GM21723 (cell line): Measurements from ENCODE around the gene ZFP91.
"Not testable (repeated sequence)": the region's sequence is repeated elsewhere in the genome, so short reads cannot be mapped to it uniquely, and the experiment has no call there.

Source experiments
- ATAC-seq: cut with Tn5 transposase; IDR thresholded peaks from one replicate; pipeline ENCODE4 v1.9.1; 2021; ENCODE audit warnings: mild to moderate bottlenecking, moderate library complexity; ENCODE audit not compliant: unreplicated experiment

ZFP91 gene

GRCh38 chr11:58578635-58579191, at the start of gene ZFP91:
TSS of gene ZFP91 (plus strand) at chr11:58579063. CDS start at chr11:58579282, 219 bp downstream.
- ATAC-seq, result peak; percentile 29

GRCh38 chr11:58530236-58530635, 48.6 kb upstream of the ZFP91 start:
- no peak for ATAC-seq

GRCh38 chr11:58531865-58532341, 47.0 kb upstream of the ZFP91 start:
- ATAC-seq, result no peak

GRCh38 chr11:58546841-58547240, 32.0 kb upstream of the ZFP91 start:
- no peak for ATAC-seq

GRCh38 chr11:58549644-58550043, 29.2 kb upstream of the ZFP91 start:
- ATAC-seq, result no peak

- no peak for ATAC-seq
These were observed 18.0 kb upstream of the ZFP91 start for GRCh38 chr11:58560842-58561241.

GRCh38 chr11:58561394-58562098, 17.3 kb upstream of the ZFP91 start:
- ATAC-seq, result no peak

GRCh38 chr11:58562375-58562800, 16.5 kb upstream of the ZFP91 start:
- ATAC-seq, result peak; percentile 76

GRCh38 chr11:58564231-58564630, 14.6 kb upstream of the ZFP91 start:
- ATAC-seq, result no peak

- peak; percentile 91 for ATAC-seq
These were observed 10.9 kb upstream of the ZFP91 start for GRCh38 chr11:58567889-58568512.

GRCh38 chr11:58572906-58573305, 6.0 kb upstream of the ZFP91 start:
- not testable (repeated sequence) for ATAC-seq

- peak; percentile 17 for ATAC-seq
These were observed 5.3 kb upstream of the ZFP91 start for GRCh38 chr11:58573451-58574104.

- no peak for ATAC-seq
These were observed 4.0 kb upstream of the ZFP91 start for GRCh38 chr11:58574881-58575280.

GRCh38 chr11:58575377-58576020, 3.4 kb upstream of the ZFP91 start, which contains the start of gene LPXN:
TSS of gene LPXN (minus strand) at chr11:58575856. CDS start at chr11:58575772, 84 bp downstream.
- ATAC-seq, result no peak

GRCh38 chr11:58576887-58577471, 1.9 kb upstream of the ZFP91 start:
- no peak for ATAC-seq

GRCh38 chr11:58577555-58578135, 1.2 kb upstream of the ZFP91 start:
- peak; percentile 56 for ATAC-seq

- no peak for ATAC-seq
These were observed 678 bp upstream of the ZFP91 start for GRCh38 chr11:58578136-58578634.

- ATAC-seq, result peak; percentile 47
These were observed 598 bp downstream of the ZFP91 start for GRCh38 chr11:58579192-58580129.

- ATAC-seq, result no peak
These were observed 1.4 kb downstream of the ZFP91 start for GRCh38 chr11:58580311-58580710.
